Stimulated activated CD4-positive, alpha-beta T cell treated with anti-CD3 and anti-CD28 coated beads, Interleukin-1b, Interleukin-23, amount 100 ng/mL, for 1 hour (primary cell): Measurements from ENCODE around the gene ANKRD7.

Experiments
- DNase-seq, 2 donors: peaks; one replicate each; pipeline ENCODE4 v3.0.0-alpha.2; 2020; ENCODE audit warnings: low read depth in 2 of 2

Gene ANKRD7

DNA sequence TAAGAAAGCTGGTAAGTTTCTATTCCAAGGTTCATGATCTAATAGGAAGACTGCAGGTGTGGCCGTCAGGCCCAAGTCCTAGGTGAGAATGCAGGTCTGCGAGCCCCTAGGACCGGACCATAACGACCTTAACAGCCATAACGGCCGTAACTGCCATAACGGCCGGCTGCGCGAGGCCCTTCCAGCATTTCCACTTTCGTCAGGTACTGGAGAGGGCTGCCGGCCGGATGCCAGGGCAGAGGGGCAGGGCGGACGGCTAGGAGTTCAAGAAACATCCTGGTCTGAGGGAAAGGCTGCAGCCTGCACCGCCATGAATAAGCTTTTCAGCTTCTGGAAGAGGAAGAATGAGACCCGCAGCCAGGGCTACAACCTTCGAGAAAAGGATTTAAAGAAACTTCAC lies at the start of gene ANKRD7:
ANKRD7 (plus strand) TSS at position 184 of the 400 bp plus-strand sequence; CDS start at position 311, 127 bp downstream.
- no peak for DNase-seq

DNA sequence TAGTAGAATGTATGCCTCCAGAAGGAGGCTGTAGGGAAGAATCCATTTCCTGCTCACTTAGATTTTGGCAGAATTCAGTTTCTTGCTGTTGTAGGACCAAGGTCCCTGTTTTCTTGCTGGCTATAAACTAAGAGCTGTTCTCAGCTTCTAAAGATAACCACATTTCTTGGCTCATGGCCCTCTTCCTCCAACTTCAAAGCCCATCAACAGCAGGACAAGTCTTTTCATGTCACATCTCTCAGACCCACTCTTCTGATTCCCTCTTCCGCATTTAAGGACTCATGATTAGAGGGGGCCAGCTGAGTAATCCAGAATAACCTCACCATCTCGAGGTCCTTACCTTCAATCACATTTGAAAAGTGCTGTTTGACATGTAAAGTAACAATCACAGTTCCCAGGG lies 48.8 kb upstream of the ANKRD7 start:
- no peak for DNase-seq

DNA sequence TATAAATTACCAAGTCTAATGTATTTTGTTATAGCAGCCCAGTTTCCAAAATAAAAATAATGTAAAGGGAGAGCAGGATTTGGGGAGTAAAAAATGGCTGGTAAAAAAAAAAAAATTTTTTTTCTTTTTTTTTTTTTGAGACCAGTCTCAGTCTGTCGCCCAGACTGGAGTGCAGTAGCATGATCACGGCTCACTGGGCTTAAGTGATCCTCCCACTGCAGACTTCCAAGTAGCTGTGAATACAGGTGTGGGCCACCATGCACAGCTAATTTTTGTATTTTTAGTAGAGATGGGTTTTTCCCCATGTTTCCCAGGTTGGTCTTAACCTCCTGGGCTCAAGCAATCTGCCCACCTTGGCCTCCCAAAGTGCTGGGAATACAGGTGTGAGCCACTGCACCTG lies 45.3 kb upstream of the ANKRD7 start:
- DNase-seq = no peak

- no peak for DNase-seq
Observed at GRCh38 chr7:118182593-118183427, 41.7 kb upstream of the ANKRD7 start.

DNA sequence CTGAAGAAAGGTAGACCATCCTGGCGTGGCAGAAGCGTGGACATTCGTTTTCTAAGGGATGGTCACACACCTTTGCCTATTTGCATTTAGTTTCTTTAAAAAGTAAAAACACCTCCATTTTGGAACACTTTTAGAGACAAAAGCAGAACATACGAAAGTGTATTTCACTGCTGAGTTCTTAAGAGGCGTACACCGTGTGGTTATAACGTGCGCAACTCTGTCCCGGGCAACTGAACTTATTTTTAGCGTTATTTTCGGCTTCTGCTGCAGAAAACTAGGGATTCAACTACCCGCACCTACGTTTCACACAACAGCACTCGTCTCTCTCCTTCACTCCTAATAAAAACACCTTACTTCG lies 41.1 kb upstream of the ANKRD7 start:
- DNase-seq = peak in 1 of 2 donors; percentile 1

DNA sequence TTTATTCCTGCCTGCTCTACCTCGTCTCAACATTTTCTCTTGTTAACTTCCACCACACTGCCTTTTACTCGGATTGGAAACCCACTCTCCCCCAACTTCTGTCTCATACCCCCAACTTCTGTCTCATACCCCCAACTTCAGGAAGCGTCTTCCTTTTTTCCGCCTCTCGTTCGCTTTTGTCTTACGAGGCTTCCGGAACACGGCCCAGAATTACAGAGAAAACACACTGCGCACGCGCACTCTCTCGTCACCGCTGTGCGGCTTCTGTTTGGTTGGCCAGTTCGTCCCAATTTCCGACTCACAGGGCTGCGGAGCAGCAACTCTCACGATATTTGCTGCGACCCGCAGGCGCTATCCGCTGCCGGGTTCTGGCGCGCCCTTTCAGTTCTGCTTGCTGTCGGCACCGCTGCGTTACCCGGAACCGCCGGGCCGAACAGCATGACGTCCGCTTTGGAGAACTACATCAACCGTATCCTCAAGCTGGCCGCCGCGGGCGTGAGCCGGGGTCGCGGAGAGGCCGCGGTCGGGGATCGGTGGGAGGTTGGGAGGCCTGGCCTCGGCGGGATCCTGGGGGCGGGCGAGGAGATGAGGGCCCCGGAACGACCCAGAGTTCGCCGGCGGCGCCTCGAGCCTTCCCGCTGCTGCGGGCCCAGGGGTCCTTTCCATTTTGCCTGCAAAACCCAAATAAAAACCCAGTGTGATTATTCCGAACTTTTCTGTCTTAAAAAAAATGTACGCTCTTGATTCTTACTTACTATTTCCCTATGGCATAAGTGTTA lies 40.5 kb upstream of the ANKRD7 start, which contains the start of gene LSM8:
LSM8 (plus strand) TSS at position 379 of the 779 bp plus-strand sequence; CDS start at position 439, 60 bp downstream.
- peak; percentile 89 to 91 for DNase-seq

DNA sequence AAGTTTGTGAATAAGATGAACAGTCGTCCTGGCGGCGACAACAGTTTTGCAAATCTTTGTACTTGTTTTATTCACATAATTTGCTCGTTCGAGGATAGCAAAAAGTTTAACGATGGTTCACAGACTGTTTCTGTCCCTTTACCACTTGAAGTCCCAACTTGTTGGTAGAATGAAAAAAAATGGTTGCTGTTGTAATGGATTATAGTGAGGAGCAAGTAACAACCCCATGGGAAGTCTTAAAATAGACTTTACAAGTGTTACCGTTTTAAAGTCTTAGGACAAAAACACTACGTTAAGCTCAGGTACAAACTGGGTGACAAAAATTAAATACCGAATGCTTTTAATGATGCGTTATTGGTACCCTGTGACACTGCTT lies 40.0 kb upstream of the ANKRD7 start:
- DNase-seq = no peak

DNA sequence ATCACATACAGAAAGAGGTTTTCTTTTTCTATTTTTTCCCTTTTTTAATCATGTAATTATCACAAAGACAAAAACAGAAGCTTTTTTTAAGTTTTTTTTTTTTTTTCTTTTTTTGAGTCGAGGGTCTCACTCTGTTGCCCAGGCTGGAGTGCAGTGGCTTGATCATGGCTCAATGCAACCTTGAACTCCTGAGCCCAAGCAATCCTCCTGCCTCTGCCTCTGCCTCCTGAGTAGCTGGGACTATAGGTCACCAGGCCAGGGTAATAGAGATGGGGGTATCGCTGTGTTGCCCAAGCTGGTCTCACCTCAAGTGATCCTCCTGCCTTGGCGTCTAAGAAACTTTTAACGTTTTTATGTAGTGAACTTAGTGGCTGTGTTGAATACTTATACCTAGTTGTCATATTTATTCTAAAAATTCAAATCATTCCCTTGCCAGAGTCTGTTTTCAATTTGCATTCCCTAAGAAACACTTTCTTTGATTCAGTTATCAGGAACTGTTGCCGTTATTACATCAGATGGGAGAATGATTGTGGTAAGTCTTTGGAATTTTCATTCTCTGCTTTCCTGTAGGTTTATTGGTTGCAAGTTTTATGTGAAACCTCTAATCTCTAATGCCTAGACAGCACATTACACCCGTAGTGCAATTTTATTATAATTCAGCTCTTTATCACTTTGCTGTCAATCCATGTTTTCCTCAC lies 39.2 kb upstream of the ANKRD7 start:
- DNase-seq = no peak

- DNase-seq = no peak
Observed at GRCh38 chr7:118186501-118186900, 38.0 kb upstream of the ANKRD7 start.

DNA sequence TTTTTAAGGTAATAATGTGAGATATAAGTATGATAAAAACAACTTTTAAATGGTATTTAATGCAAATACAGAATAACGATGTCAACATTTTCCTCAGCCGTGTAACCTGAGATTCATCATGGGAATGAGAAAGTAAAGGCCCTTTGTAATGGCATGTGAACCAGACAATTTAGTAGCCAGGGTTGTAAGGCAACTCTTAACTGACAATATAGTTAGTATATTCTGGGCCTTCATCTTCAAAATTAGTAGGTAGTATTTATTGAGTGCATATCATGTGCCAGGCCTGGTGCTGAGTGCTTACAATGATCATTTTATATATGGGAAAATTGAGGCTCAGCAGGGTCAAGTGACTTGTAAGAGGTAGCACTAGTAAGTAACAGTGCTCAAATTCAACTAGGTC lies 29.9 kb upstream of the ANKRD7 start:
- no peak for DNase-seq

DNA sequence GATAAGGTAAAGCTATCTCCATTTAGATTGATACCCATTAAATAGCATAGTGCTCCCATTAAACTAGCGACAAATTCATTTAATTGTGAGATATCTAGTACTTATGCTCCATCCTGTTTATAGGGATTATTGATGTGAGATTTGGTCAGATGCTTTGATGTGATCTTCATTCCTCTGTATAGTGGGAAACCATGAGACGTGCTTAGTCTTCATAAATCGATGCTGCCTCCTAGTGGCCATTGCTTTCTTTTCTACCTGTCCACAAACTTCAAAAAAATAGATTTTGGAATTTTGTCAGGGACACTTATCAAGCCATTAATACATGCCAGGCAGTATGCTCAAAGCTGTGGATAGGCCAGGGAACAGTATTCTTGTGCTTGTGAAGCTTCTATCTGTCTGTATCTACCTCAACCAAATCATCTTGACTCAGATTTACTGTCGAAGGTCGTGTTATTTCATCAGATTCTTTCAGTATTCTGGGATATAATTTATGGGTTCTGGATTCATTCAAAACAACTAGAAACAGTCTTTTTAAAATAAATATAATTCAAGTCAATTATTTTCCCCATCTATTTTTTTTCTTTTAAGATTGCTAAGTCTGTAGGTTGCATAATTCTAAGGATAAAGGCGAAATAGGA lies 28.5 kb upstream of the ANKRD7 start:
- DNase-seq = peak in 1 of 2 donors; percentile 17

DNA sequence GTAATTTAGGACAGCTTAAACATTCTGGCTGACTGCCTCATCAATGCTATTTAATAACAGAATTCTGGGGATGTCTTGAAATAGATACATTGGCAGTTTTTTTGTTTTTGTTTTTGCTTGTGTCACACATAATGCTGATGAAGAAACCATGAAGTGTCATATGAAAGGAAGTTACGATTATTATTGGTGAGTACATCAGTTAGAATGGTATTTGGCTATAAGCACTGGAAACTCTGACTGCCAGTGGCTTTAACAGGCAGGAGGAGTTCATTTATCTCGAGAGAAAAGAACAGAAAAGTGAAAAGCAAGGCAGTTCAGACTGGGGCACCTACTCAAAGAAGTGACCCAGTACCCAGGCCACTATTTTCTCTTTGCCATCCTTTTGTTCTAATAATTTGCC lies 22.4 kb upstream of the ANKRD7 start:
- DNase-seq = no peak

DNA sequence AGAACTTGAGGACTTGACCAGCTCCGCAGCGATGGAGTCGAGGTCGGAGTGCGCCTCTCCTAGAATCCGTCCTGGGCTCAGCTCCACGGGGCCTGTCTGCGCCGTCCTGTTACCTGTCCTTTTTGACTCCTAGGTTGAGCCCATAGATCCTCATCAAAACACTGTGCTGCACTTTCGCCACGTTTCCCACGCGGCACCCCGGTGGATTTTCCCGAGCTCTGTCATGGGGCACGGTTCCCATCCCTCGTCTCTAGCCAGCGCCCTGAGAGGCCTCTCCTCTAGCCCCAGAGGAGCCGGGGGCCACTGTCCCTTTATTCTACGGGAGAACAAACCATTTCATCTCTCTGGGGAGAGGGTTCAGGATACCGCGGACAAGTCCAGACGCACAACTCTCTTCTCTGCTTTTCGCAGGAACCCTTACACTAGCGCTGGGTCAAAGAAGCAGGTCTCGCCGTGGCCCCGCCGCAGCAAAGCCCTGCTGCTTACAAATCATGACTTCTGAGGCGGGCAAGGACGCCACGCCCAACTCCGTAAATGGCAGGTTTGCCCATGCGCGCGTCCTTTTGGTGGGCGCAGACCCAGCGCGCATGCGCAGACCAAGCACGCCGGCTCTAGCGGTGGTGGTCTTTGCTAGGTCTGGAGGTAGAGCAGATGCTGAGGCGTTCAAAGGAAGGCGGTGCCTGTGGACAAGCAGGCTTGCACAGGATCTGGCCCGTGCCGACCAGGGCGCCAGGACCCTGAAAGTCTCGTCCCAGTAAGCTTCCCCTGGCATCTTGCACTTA lies 10.3 kb upstream of the ANKRD7 start:
- peak; percentile 7 to 45 for DNase-seq

DNA sequence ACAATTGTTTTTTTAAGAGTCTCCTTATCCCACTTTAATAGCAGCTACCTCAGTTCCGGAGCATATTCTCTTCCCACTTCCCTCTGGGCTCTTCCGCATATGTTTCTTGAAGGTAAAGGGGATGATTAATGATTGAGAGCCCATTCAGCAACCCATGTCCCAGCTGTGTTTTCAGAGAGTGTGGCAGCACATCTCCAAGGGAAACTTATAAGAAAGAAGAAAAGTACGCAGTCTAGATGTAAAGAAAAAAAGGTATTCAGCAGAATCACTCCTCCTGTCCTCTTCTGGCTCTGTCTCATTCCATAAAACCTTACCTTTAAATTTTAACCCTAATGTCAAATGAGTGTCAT lies 9.7 kb upstream of the ANKRD7 start:
- no peak for DNase-seq

DNA sequence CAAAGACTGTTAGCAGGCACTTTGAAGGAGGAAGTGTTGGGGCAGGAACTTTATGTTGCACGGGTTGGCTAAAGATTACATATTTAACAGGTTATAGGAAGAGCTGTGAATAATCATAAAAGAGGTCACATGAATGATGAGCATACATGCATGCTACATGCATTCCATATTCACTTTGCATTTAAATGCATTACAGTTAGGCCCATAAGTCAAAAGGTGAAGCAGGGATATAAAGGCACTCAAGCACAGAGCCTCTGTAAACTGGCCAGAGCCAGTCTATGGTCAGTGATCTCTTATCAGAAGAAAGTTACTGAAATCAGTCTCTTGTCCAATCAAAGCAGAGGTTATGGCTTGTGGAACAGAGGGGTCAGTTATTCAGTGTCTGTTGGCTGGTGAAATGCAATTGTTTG lies 7.3 kb upstream of the ANKRD7 start:
- no peak for DNase-seq

- DNase-seq = no peak
Observed at GRCh38 chr7:118218413-118219156, 5.9 kb upstream of the ANKRD7 start.

- no peak for DNase-seq
Observed at GRCh38 chr7:118219157-118219512, 5.4 kb upstream of the ANKRD7 start.

DNA sequence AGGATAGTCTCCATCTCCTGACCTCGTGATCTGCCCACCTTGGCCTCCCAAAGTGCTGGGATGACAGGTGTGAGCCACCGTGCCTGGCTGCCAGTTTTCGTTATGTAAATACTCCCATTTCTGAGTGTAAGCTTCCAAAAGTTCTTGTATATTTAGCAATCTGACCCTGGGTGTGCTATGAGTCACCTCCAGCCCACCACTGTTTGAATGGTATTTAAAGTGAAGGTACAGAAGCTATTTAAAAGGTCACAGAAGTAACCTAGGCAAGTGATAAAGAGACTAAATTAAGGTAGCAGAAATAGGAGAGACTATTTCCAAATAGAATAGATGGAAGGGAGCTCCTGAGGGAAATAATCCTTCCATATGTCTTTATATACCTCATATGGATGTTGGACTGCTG lies 3.9 kb upstream of the ANKRD7 start:
- no peak for DNase-seq

- DNase-seq = no peak
Observed at GRCh38 chr7:118222591-118222990, 1.9 kb upstream of the ANKRD7 start.

DNA sequence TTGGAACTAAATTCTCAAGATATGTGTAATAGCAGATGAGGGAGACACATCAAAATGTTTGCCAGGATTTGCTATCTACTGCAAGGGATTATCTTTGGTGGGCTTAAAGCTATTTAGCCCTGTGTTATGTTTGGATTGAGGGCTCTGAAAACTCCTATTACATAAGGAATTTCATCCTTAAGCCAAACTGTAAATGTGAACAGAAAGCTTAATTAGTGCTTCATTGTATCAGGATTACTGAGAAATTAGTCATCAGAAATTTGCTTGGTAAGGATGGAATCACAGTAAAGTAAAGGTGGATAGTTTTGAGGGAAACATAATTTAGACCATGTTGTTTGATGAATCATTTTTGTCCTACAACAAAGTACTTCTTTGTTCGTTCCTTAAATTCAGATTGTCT lies 8.3 kb downstream of the ANKRD7 start:
- no peak for DNase-seq

DNA sequence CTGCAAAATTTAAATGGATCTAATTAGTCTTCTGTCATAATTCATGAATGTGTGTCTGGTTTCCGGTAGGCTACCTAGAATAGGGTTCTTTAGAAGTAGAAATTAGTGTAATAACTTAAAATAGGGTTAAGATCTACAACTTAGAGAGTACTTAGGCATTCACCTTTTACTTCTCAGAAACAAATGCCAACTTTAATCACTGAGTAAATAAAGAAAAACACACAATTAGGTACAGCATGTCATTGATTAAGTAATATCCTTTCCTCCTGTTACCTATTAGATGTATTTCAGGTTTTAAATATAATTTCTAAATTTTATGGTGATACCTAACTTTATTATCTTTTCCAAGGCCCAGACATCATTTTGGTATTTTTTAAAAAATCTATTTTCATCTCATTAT lies 9.3 kb downstream of the ANKRD7 start:
- DNase-seq = no peak
